ENCODE measurements around the gene RORC. TPM values are rescaled to one million over a fixed set of nuclear protein-coding genes. Genes with fewer than 3 reads are reported as not detected.
A peak's percentile ranks its signal among the peaks of the same experiment; 100 is the strongest.
"Not testable (repeated sequence)": the region's sequence is repeated elsewhere in the genome, so short reads cannot be mapped to it uniquely, and the experiment has no call there.

RORC gene
- total and polyA plus RNA-seq, 9 donors: 2.5 to 8.8 (median 7.8) TPM

DNA sequence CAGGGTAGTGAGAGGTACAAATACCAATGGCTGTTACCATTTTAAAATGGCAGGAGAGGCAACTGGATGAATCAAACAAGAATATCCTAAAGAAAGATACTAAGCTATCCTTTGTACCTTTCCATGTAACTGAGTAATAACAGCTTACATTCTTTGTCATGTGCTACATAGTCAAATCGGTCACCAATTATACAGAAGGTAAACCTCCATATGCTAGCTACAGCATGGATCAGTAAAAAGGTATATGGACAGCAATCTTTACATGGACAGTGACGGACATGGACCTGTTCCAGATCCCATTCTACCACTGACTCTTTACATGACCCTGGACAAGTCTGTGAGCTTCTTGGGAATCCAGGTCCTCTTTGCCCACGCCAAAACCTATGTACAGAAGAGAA, 54.9 kb downstream of the RORC start:
- Histone ChIP-seq H3K27me3 (ENCODE audit: control insufficient read depth, insufficient read depth, low read length) (no peaks in the 10 kb centered on the region), H3K4me1 (ENCODE audit: control insufficient read depth, insufficient read depth, low read length) (no peaks in the 10 kb centered on the region), H3K4me3 (ENCODE audit: low read length) (no peak overlapping the region), H3K27ac (ENCODE audit: low read length) (no peak overlapping the region), H3K36me3 (ENCODE audit: control insufficient read depth, insufficient read depth, low read length) (peaks cover 10% of the 10 kb centered on the region), H3K9me3 (replicated peaks; ENCODE audit: control insufficient read depth, low read depth, low read length) (no peaks in the 10 kb centered on the region)
- WGBS (ENCODE audit: insufficient coverage): no CpG with 5 or more reads among the region's 3 CpGs
- DNase-seq: no peak

DNA sequence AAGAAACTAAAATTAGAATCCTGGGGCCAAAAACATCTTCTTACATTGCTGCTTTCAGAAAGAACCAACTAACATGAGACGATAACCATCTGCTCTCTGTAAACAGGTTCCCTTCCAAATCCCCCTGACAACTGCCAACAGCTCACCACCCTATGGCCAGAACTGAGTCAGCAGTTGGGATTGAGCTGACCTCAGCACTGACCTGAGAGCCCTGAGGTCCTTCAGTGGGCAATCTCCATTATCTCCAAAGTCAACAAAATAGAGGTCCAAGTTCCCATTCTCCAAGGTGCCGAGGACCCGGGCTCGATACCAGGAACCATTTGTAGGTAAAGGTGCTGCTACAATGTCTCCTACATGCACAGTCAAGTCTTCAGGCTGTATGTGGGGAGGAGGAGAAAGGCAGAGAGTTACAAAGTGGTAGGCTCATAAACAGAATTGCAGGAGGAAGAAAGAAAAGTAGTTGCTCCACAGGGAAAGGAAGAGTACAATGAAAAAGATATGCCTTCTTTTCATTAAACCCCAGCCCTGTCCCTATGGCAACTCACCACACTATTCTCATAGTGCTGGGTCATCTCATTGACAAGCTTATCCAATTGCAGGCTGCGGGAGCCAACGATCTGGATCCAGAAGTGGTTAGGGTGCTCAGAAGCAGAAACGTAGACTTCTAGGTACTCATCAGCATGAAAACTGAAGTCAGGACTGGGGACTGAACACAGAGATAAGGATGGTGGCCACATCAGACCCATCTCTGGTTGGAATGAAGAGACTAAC, 55.5 kb downstream of the RORC start:
- Histone ChIP-seq H3K27ac (ENCODE audit: low read length) (no peak overlapping the region), H3K4me1 (ENCODE audit: control insufficient read depth, insufficient read depth, low read length) (no peaks in the 10 kb centered on the region), H3K36me3 (ENCODE audit: control insufficient read depth, insufficient read depth, low read length) (peaks cover 10% of the 10 kb centered on the region), H3K9me3 (replicated peaks; ENCODE audit: control insufficient read depth, low read depth, low read length) (no peaks in the 10 kb centered on the region), H3K27me3 (ENCODE audit: control insufficient read depth, insufficient read depth, low read length) (no peaks in the 10 kb centered on the region), H3K4me3 (ENCODE audit: low read length) (no peak overlapping the region)
- no peak for DNase-seq
- 97% methylated on average over 3 of the region's 7 CpGs for WGBS (ENCODE audit: insufficient coverage)

DNA sequence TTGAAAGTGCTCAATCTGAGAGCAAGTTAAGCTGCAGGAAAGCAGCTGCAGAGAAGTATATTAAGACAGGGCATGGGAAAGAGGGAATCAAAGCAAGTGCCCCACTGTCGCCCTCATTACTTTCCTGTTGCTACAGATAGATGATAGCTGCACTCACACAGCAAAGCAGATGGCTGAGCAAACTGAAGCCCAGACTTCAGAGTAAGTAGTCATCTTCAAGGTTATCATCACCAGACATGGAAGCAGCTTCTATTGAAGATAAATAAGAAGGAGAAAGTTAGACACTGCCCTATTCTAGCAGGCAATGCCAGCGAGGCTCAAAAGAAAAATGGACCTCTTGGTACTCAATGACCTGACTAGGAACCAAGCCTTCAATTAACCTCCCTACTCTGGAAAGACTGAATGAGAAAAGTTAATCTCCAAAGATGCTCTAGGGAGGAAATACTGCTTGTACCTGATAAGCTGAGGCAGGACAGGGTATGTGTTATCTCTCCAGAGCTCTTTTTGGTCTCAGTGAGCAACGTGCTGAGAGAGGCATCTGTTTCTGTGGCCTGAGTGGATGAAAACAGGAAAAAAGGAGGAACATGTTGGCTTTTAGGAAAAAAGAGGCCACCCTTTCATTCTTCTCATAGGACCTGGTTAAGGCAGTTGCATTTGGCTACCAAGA, 57.2 kb downstream of the RORC start:
- no peaks in the 10 kb centered on the region for H3K4me1 ChIP-seq (ENCODE audit: control insufficient read depth, insufficient read depth, low read length)
- no peak for DNase-seq
- H3K27ac ChIP-seq (ENCODE audit: low read length): no peak overlapping the region
- H3K9me3 ChIP-seq (replicated peaks; ENCODE audit: control insufficient read depth, low read depth, low read length): no peaks in the 10 kb centered on the region
- no peaks in the 10 kb centered on the region for H3K27me3 ChIP-seq (ENCODE audit: control insufficient read depth, insufficient read depth, low read length)
- 80% methylated on average over 1 of the region's 3 CpGs for WGBS (ENCODE audit: insufficient coverage)
- peaks cover 10% of the 10 kb centered on the region for H3K36me3 ChIP-seq (ENCODE audit: control insufficient read depth, insufficient read depth, low read length)
- H3K4me3 ChIP-seq (ENCODE audit: low read length): no peak overlapping the region

DNA sequence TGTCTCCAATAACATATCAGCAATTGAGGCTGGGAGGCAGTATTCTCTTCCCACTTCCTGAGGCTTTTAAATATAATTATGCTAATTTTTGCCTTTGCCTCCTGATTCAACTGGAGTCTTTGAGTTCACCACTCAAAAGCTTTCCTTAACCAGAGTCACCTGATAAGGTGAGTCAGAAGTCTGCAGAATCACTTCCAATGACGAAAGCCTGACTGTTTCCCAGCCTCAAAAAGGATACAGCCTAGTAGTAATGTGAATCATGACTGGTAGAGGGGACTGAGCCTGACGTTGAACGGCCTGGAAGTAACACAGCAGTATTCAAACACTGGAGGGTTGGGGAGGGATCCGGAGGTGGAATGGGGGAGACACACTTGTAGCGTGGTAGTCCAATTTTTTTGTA, 57.9 kb downstream of the RORC start:
- 71% methylated on average over 3 of the region's 5 CpGs for WGBS (ENCODE audit: insufficient coverage)
- peaks cover 8% of the 10 kb centered on the region for H3K36me3 ChIP-seq (ENCODE audit: control insufficient read depth, insufficient read depth, low read length)
- H3K27ac ChIP-seq (ENCODE audit: low read length): no peak overlapping the region
- DNase-seq: no peak
- no peaks in the 10 kb centered on the region for H3K4me1 ChIP-seq (ENCODE audit: control insufficient read depth, insufficient read depth, low read length)
- no peak overlapping the region for H3K4me3 ChIP-seq (ENCODE audit: low read length)
- no peaks in the 10 kb centered on the region for H3K9me3 ChIP-seq (replicated peaks; ENCODE audit: control insufficient read depth, low read depth, low read length)
- H3K27me3 ChIP-seq (ENCODE audit: control insufficient read depth, insufficient read depth, low read length): no peaks in the 10 kb centered on the region

DNA sequence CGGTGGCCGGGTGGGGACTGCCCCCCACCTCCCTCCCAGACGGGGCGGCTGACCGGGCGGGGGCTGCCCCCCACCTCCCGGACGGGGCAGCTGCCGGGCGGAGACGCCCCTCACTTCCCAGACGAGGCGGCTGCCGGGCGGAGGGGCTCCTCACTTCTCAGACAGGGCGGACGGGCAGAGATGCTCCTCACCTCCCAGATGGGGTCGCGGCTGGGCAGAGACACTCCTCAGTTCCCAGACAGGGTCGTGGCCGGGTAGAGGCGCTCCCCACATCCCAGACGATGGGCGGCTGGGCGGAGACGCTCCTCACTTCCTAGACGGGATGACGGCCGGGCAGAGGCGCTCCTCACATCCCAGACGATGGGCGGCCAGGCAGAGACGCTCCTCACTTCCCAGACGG, 62.3 kb downstream of the RORC start:
- not testable (repeated sequence) for H3K4me3 ChIP-seq (ENCODE audit: low read length); H3K27me3 ChIP-seq (ENCODE audit: control insufficient read depth, insufficient read depth, low read length); H3K27ac ChIP-seq (ENCODE audit: low read length); H3K36me3 ChIP-seq (ENCODE audit: control insufficient read depth, insufficient read depth, low read length); H3K4me1 ChIP-seq (ENCODE audit: control insufficient read depth, insufficient read depth, low read length); DNase-seq; H3K9me3 ChIP-seq (replicated peaks; ENCODE audit: control insufficient read depth, low read depth, low read length)
- 79% methylated on average over 5 of the region's 34 CpGs for WGBS (ENCODE audit: insufficient coverage)

DNA sequence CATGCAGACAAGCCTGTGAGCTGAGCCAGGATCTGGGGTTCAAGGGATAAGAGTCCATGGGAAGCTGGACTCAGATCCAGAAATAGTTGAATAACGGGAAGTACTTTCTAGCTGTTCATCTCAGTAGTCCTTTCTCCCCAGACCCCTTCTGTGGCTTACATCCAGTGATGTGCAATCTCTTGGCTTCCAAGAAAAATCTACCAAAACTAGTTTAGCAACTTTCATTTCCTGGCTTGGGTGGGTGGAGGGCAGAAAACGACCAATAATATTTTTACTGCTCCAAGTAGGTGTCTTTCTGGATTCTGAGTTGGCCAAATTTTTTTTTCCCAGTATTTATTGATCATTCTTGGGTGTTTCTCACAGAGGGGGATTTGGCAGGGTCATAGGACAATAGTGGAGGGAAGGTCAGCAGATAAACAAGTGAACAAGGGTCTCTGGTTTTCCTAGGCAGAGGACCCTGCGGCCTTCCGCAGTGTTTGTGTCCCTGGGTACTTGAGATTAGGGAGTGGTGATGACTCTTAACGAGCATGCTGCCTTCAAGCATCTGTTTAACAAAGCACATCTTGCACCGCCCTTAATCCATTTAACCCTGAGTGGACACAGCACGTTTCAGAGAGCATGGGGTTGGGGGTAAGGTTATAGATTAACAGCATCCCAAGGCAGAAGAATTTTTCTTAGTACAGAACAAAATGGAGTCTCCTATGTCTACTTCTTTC, 63.1 kb downstream of the RORC start:
- DNase-seq; H3K27me3 ChIP-seq (ENCODE audit: control insufficient read depth, insufficient read depth, low read length); H3K4me3 ChIP-seq (ENCODE audit: low read length); H3K36me3 ChIP-seq (ENCODE audit: control insufficient read depth, insufficient read depth, low read length); H3K4me1 ChIP-seq (ENCODE audit: control insufficient read depth, insufficient read depth, low read length); H3K27ac ChIP-seq (ENCODE audit: low read length); H3K9me3 ChIP-seq (replicated peaks; ENCODE audit: control insufficient read depth, low read depth, low read length): not testable (repeated sequence)
- WGBS (ENCODE audit: insufficient coverage): no CpG with 5 or more reads among the region's 7 CpGs

DNA sequence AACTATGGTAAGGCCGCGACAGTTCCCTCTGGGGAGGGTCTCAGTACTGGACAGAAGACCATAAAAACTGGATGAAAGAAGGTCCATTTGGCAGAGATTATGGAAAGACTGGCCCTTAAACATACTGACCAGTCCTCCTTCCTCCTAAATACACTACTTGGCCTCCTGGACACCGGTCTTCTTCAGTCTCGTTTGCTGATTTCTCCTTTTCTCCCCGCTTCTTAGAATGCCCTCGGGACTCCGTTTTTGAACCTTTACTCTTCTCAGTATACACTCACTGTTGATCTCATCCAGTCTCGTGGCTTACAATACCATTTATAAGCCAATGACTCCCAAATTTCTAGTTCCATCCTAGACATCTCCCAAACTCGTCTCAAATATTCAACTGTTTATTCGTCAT, 67.6 kb downstream of the RORC start:
- Histone ChIP-seq H3K27ac (ENCODE audit: low read length) (peak overlapping the region; percentile 87), H3K4me3 (ENCODE audit: low read length) (peak overlapping the region; percentile 76), H3K9me3 (replicated peaks; ENCODE audit: control insufficient read depth, low read depth, low read length) (no peaks in the 10 kb centered on the region), H3K36me3 (ENCODE audit: control insufficient read depth, insufficient read depth, low read length) (peaks cover 28% of the 10 kb centered on the region), H3K27me3 (ENCODE audit: control insufficient read depth, insufficient read depth, low read length) (no peaks in the 10 kb centered on the region), H3K4me1 (ENCODE audit: control insufficient read depth, insufficient read depth, low read length) (peaks cover 7% of the 10 kb centered on the region)
- 54% methylated on average over 8 of the region's 10 CpGs for WGBS (ENCODE audit: insufficient coverage)
- DNase-seq: no peak

DNA sequence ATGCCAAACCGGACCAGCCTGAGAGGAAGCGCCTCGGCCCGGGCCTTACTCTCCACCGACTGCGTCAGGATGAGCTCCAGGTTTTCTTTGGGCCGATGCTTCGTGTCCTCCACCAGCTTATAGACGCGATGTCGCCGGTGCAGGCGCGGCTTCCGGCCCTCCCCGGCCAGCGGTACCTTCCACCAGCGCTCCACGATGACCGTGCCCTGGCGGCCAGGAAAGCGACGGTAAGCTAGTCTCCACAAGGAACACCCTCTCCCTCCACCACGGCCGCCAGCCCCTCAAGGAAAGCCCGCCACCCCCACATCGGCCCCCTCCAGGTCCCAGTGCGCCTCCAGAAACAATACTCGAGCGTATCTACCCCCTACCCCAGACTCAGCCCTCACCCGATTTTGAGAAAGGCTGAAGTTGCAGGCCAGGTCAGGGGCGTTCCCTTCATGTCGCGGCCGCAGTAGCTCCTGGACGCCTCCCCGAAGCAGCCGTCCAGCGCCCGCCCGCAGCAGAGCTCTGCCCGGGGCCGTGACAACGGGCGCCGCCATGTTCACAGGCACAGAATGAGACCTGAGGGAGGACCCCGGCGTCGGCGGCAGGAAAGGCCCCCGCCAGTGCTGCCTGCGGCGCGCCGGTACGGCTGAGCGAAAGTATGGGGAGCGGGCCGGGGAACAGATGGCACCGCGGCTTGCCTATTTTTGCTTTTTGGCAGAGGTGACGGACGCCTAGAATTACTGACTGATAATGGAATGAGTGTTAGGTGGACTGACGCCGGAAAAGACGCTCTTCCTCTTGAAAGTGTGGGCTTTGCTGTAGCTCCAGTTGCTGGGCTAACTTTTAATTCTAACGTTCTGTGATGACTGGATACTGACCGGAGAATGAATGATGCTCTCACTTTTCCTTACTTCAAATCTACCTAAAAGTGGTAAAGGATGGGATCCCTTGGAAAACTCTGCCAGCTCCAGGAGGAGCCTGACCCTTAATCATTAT, 68.4 kb downstream of the RORC start, which contains the start of gene MRPL9:
Gene MRPL9, minus strand, starts transcription at position 556 of the 981 bp plus-strand sequence. Its CDS starts 17 bp downstream, at position 539.
- Histone ChIP-seq H3K27ac (ENCODE audit: low read length) (peak within 1 kb of the TSS; percentile 87), H3K4me1 (ENCODE audit: control insufficient read depth, insufficient read depth, low read length) (peaks cover 7% of the 10 kb centered on the region), H3K36me3 (ENCODE audit: control insufficient read depth, insufficient read depth, low read length) (peaks cover 34% of the 10 kb centered on the region), H3K4me3 (ENCODE audit: low read length) (peak within 1 kb of the TSS; percentile 76), H3K9me3 (replicated peaks; ENCODE audit: control insufficient read depth, low read depth, low read length) (no peaks in the 10 kb centered on the region), H3K27me3 (ENCODE audit: control insufficient read depth, insufficient read depth, low read length) (no peaks in the 10 kb centered on the region)
- peak; percentile 90 for DNase-seq
- WGBS (ENCODE audit: insufficient coverage): under 1% methylated on average over 61 of the region's 68 CpGs

DNA sequence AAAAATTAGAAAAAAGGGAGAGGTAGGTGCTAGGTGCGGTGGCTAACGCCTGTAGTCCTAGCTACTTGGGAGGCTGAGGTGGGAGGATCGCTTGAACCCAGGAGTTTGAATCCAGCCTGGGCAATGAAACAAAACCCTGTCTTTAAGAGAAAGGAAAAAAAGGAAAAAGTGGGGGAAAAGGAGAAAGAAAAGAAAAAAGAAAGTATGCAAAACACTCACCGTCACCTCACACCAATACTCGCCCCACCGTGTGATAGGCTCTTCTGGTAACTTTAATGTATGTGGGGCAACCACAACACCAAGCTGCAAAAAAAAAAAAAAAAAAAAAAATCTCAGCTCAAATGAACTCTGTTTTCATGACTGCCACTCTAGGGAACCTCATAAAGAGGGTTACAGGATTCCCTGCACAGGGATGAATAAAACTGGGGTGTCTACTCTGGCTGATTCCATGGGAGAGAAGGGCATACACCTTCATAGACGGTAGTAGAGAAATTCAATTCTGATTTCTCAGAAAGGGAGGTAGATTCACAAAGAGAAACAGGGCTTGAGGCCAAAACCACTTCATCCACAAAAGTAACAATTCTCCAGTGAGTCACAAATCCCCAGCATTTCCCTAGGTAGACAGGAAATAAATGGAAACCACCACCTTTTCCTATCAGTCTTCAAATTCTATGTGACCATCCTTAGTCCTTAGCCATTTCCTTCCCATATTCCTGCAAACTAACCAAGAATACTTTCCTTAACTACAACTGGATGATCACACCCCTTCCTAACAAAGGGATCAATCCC, 70.8 kb downstream of the RORC start:
- Histone ChIP-seq H3K27ac (ENCODE audit: low read length) (no peak overlapping the region), H3K4me3 (ENCODE audit: low read length) (no peak overlapping the region), H3K27me3 (ENCODE audit: control insufficient read depth, insufficient read depth, low read length) (no peaks in the 10 kb centered on the region), H3K36me3 (ENCODE audit: control insufficient read depth, insufficient read depth, low read length) (peaks cover 49% of the 10 kb centered on the region), H3K4me1 (ENCODE audit: control insufficient read depth, insufficient read depth, low read length) (peaks cover 7% of the 10 kb centered on the region), H3K9me3 (replicated peaks; ENCODE audit: control insufficient read depth, low read depth, low read length) (no peaks in the 10 kb centered on the region)
- DNase-seq: no peak
- WGBS (ENCODE audit: insufficient coverage): 86% methylated on average over 3 of the region's 7 CpGs

All from muscle of leg (tissue), 11 donors.